IPS-18c (cell line): ENCODE measurements around the gene ASTN2.

ENCODE experiments used
- H3K4me3 ChIP-seq: 2 replicates; pipeline ENCODE4 v1.7.0; 2013; ENCODE audit warnings: low read depth, mild to moderate bottlenecking, low read length, moderate library complexity; ENCODE audit not compliant: insufficient read depth
- H3K9me3 ChIP-seq: one replicate; pipeline ENCODE4 v1.6.1; 2013; ENCODE audit warnings: mild to moderate bottlenecking, low read length, moderate library complexity; ENCODE audit not compliant: control insufficient read depth, insufficient read depth

The ASTN2 gene

DNA sequence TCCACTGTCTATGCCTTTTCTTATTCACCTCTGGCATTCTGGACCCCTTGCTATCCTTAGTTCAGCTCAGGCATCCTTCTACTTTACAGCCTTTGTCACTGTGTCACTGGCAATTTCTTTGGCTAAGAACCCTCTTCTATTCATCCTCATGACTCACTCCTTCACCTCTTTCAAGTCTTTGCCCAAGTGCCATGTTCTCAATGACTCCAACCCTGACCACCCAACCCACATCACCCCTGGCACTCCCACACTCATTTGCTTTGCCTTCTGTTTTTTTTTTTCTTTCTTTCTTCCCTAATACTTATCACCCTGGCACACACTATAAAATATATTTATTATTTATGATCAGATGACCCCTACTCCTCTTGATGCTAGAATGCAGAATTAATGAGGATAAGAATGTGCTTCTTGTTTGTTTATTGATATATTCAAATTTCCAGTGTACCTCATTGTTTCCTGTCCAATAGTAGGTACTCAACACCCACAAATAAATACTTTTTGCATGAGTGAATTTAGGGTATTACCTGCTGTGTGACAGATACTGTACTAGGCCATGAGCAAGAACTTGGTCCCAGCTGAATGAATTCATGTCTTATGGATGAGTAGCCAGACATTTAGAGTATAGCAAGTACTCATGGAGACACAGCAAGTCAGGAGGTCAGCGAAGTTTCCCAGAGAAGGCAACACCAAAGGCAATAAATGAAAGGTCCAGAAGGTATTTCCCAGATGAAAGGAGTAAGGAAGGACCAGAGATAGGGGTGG lies 1025.1 kb downstream of the ASTN2 start:
- no peak overlapping the region for H3K4me3 ChIP-seq
- H3K9me3 ChIP-seq, result no peaks in the 10 kb centered on the region

DNA sequence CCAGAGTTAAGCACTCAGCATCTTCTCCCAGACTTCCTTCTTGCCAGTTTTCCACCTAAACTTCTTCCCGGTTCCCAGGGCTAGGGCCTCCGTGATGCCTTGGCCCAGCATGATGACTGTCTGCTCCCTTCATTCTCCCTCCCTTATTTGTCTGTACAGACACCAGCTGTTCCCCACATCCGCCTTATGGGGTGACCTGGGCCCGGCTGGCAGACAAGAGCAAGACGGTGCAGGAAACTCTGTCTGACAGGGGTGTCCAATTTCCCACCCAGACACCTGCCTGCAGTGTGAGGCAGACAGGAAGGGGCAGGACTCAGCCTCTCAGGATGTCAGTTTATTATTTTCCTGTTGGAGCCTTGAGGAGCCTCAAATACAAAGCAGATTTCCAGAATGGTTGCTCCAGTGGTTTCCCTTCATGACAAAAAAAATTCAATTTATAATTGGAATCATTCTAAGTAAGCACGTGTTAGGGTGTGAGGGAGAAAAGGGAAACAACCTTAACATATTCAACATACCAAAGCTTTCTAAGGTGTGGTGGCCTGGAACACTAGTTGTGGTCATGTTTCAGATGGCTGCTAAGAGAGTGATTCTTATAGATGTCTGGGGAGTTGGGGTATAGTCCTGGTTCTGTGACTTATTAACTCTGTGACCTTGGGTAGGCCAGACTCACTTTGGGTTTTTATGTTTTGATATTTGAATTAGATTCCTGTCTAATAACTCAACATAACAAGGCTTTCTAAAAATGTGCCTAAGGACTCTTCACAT lies 1026.7 kb downstream of the ASTN2 start:
- H3K4me3 ChIP-seq, result no peak overlapping the region
- no peaks in the 10 kb centered on the region for H3K9me3 ChIP-seq

DNA sequence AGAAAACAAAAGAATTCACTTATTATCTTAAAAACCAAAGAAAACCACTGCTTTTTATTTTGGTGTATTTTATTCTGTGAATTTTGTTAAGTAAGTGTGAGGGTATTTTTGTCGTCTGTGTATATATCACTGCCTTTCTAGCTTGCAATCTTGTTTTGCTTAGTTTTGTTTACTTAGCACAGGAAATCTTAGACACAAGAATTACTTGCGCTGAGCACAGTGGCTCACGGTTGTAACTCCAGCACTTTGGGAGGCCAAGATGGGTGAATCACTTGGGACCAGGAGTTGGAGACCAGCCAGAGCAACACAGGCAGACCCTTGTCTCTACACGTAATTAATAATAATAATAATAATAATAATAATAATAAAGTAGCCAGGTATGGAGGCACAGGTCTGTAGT lies 1030.9 kb downstream of the ASTN2 start:
- no peaks in the 10 kb centered on the region for H3K9me3 ChIP-seq
- H3K4me3 ChIP-seq, result no peak overlapping the region

DNA sequence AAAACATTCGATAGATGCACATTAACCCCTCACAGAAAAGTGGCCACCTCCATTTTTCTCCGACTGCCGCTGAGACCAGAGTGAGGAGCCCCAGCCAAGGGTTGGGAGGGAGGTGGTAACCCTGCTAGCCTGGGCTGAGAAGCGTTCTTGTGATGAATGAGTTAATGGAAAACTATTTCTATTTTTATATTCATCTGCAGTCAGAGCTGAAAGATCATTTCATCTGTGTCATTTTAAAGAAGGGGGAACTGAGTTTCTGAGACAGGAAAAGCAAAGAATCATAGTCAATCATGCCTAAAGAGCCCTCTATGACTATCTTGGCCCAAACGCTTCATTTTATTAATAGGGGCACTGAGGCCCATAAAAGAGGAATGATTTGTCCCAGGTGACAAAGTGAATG lies 1031.7 kb downstream of the ASTN2 start:
- H3K9me3 ChIP-seq, result no peaks in the 10 kb centered on the region
- H3K4me3 ChIP-seq, result no peak overlapping the region

DNA sequence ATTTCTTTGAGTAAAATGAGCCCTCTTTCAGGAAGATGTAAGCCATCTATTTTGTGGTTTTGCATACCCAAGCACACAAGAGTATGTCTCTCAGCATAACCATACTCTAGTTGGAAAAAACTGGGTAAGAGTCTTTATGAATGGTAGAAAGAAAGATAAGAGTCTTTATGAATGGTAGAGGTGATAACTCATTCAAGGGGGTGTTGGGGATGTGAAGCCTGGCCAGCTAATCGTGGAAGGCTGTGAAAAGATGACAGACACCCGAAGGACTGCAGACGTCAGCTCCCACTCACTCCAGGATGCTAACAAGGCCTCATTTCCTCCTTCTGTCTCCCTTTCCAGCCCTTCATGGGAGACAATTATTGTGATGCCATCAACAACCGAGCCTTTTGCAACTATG lies 1032.8 kb downstream of the ASTN2 start:
- no peaks in the 10 kb centered on the region for H3K9me3 ChIP-seq

DNA sequence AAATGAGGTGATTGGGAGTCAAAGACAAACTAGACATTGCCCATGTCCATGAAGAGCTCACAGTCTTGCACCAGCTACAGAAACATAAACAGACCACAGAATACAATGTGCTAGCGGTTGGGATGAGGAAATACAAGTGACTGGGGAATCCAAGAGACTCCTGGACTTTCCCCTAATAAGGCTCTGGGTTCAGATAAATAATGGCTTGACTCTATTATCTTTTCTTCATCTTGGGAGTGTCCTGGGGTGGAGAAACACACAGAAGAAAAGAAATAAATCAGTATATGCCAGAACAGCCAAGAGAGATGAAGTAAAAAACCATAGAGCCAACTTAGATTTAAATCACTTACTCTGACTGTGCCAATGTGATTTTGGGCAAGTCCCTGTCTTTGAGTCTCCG lies 1033.5 kb downstream of the ASTN2 start:
- no peak overlapping the region for H3K4me3 ChIP-seq
- H3K9me3 ChIP-seq, result no peaks in the 10 kb centered on the region

More for the DNA sequence above, 1032.8 kb downstream of the ASTN2 start:
- H3K4me3 ChIP-seq, result no peak overlapping the region

DNA sequence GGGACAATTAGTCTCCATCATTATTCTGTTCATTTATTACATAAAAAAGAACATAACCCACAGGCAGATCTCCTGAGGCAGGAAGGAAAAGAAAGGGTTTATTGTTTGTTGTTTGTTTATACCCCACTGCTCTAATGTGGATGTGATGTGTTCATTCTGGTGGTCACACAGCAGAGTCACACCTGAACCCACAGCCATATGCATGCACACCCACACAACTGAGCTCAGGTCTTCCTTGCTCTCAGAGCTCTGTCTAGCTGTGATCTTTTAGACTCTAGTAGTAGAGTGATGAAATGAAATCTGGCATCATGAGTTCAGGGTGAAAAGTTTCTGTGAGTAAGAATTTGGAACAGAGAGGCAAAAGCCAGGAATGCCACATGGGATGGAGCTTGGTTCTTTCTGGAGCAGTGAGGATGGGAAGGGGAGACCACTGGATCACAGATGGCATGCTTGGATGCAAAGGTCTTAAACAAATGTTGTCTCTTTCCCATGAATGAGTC lies 1034.3 kb downstream of the ASTN2 start:
- no peak overlapping the region for H3K4me3 ChIP-seq
- no peaks in the 10 kb centered on the region for H3K9me3 ChIP-seq

DNA sequence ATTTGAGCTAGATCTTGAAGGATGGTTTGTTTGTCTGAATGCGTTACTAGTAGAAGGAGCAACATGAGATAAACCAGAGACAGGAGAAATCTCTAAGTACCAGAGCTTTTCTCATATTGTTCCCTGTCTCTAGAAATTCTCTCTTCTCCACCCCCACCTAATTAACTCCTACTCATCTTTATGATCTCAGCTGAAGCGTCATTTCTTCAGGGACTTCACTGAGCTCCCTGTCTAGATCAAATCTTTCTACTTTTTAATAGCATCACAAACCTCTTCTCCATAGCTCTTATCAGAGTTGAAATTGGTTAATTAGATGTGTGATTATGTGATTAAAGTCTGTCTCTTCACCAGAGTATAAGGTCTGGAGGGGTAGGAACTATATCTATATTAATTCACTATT lies 1035.0 kb downstream of the ASTN2 start:
- Histone ChIP-seq H3K4me3 (no peak overlapping the region), H3K9me3 (no peaks in the 10 kb centered on the region)

DNA sequence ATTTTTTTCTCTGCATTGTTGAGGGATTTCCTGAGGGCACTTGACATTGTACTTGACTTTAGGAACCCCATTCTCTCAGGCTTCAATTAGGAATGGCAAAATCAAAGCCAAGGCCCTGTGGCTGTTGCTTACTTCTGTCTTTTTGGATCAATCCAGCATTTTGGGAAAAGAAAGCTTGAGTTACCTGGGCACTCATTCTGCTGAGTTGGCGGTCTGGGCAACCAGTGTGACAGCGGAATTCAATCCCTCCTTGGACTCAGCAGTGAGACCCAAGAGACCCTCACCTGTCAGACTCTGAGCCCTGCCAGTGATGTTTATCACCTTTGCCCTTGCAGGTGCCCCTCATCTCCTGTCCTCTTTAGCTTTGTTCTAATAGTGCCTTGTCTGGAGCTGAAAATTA lies 1036.0 kb downstream of the ASTN2 start:
- H3K9me3 ChIP-seq, result no peaks in the 10 kb centered on the region
- H3K4me3 ChIP-seq, result no peak overlapping the region

DNA sequence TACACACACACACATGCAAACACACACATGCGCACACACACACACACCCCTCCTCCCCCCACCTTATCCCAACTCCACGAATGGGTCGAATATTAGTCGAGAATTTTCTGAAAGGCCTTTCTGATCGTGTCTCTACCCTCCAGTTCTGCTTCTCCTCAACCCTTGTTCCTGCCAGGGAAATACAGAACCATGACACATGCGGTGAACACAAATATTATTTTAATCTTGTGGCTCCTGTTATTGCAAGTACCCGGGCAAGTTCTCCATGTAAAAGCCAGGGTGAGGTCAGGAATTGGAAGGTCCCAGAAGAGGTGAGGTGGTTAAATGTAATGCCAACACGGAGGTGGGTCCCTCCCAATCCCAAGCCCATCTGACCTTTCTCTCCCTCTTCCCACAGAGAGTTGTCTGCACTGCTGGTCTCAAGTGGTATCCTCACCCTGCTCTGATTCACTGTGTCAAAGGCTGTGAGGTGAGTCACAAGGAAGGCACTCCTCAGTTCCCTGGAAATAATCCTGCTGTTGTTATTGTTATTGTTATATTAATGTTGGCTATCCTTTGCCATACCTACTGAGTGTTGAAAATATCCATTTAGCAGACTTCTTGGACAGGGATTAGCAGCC lies 1037.6 kb downstream of the ASTN2 start:
- no peaks in the 10 kb centered on the region for H3K9me3 ChIP-seq
- H3K4me3 ChIP-seq, result no peak overlapping the region
